HuH-7.5 (cell line): ENCODE results near the gene ARSB.
"Not testable (repeated sequence)": the region's sequence is repeated elsewhere in the genome, so short reads cannot be mapped to it uniquely, and the experiment has no call there.

ENCODE experiments used
- DNase-seq: peaks from one replicate; pipeline ENCODE4 v3.0.0; 2011; ENCODE audit warnings: low spot score

Gene ARSB

DNA sequence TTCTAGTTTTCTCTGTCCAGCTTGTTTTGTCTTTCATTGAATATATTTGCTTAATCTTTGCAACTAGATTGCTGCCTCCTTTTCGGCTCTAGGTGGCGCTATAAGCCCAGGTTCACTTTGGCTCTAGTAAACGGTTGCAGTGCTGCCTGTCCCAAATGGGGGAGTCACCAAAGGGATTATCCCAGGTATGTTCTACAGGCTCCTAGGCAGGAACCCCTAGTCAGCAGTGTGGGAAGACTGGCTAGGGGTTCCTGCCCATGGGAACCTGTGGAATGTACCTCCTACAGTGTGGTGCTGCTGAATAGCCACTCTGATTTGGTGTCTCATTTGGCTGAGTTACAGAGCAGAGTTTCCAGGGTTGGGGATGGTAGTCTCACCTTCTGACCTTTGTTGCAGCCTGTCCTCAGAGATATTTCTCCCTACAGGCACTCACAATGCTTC is 85.2 kb downstream of the ARSB start:
- no peak for DNase-seq

DNA sequence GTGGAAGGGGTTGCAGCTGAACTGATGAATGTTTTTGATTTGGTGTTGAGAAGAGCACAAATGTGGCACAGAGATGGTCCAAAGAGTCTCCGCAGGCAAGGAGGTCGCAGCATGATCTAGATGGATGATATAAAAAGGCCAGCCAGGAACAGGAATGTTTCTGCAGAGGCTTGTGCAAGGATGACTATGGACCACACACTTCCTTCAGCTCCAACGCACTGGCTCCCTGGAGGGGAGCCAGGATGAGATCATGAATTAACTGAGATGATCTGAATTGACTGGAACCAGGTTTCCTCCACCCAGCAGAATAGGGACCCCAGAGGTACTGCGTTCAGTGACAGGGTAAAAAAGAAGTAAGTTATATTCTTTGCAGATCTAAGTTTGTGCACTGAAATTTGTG is 89.0 kb downstream of the ARSB start:
- DNase-seq = no peak

DNA sequence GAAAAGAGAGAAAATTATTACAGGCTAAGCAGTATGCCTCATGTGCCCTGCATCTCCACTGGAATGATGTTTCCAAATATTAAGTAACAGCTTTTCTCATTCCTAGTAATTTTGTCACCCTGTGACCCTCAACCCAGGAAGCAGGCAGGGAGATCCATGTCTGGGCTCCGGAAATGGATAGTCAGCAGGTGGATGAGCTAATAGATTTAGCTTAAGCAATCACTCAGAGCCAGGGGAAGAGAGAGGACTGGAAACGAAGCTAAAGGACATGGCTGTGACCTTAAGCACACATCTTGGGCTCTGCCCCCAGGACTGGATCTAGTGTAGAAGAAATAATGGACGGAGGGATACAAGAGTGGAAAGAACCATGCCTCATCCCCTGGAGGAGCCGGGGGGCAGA is 89.5 kb downstream of the ARSB start:
- DNase-seq = peak; percentile 12

DNA sequence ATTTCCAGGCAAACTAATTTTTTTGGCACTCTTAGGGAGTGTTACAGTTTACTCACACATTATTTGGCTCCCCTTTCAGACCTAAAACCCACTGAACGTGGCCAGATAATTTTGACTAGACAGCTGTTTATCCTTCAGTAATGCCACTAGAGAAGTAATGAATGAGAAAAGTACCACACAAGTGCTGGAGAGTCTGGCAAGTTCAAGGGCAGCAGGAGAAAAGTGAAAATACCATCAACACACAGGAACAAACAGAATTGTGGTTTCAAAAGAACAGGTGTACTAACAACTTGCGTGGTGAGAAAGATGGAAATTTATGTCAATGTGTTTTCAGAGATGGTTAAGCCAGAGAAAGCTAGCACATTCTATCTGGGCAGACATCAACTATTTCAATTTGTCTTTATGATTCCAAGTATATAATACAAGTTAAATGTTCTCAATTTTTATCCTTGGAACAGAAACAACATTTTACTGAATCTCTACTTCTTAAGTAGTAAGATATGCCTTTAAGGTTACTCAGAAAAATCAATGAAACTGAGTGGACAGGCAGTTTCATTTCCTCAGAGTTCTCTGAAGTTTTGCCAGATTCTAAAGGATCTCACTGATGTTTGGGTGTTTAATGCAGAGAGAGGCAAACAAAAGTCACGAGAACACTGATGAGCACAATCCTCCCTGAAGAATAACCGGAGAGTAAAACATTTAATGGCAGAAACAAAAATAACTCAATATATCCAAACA is 91.0 kb downstream of the ARSB start:
- no peak for DNase-seq

DNA sequence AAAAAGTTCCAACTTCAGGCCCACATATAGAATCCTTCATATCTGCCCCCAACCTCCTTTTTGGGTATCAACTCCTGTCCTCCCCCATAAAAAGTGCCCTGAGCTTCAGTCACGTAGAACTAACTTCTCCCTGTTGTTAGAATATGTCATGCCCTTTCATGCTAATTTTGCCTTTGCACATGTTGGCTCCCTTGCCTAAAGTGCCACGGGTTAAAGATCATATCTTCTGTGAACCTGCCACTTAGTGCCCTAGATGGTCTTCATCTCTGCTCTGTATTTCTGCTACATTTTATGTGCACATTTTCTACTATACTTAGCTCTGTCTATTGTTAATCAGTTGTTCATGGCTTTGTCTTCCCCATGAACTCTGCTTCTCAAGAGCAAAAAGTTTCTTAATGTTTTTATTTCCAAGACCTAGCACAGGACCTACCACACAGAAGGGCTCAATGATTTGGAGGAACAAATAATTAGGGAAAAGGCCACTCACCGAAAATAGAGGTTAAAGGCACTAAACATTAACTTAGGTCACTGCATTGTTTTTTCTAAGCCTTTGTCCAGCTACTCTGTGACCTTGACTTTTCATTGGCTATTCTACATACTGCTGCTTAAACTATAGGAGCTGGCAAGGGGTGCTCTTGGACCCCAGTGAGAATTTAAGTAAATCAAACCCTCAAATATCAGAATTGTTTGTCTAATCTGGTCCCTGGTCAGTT is 94.3 kb downstream of the ARSB start:
- DNase-seq = no peak

DNA sequence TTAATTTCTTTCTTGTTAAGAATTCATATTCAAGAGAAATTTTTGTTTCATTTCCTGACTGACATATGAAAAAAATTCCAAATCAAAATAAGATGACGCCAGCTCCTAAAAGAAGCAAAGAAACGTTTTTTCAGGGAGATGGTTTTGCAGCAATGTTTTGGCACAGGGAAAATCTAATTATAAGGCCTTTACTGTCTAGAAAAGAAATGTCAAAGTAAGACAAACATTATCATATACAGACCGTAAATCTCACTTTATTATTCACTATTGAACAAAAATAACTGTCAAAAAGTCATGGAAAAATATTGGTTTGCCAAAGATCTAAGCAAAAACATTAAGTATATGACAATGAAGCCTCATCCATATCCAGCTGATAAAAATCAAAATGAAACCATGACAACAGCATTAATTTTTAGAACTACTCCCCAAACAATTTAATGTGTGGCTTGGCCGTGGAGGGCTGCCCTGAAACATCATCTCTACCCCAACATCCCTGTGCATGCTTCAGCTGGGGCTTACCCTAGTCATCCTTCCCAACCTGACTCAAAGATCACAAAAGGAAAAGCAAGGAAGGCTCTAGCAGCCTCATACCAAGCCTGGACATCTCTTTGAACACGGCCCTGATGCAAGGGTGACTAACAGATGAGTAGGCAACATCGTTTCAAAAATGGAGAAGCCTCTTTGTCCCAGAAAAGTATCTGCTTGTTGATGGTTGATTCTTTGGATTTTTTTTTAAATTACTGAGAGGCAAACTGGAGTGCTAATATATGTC is 95.6 kb downstream of the ARSB start:
- DNase-seq = no peak

DNA sequence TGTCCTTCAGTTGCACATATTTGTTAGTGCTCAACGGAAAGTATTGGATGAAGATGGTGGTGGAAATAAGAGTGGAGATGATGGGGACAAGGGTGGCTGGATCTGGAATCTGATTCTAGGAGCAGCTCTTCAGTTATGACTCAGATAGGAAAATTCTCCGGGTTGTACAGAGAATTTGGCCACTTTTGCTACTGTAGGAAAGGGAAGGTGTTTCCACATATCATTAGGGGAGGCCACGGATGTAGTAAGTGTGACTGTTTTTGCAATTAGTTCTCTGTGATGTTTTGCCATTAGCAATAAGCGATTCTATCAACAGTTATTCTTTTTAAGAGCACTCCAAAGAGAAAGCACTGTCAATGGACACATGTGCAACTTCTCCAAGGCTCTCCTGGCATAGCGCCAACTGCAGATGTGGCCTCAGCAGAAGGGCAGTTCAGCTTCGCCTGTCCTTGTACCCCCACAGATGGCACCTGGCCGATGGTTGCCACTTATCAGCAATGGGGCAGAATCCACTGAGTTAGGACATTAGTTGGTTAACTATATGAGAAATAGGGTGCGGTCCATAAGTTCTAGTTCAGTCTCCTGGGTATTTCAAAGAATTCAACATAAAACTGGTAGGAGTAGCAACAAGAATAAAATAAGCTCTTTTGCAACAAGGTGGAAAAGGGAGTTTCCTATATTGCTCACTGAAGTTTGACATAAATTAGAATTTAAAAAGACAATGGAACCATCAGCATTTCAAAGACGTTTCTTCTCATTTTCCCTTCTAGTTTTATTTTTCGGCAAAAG is 96.3 kb downstream of the ARSB start:
- no peak for DNase-seq

DNA sequence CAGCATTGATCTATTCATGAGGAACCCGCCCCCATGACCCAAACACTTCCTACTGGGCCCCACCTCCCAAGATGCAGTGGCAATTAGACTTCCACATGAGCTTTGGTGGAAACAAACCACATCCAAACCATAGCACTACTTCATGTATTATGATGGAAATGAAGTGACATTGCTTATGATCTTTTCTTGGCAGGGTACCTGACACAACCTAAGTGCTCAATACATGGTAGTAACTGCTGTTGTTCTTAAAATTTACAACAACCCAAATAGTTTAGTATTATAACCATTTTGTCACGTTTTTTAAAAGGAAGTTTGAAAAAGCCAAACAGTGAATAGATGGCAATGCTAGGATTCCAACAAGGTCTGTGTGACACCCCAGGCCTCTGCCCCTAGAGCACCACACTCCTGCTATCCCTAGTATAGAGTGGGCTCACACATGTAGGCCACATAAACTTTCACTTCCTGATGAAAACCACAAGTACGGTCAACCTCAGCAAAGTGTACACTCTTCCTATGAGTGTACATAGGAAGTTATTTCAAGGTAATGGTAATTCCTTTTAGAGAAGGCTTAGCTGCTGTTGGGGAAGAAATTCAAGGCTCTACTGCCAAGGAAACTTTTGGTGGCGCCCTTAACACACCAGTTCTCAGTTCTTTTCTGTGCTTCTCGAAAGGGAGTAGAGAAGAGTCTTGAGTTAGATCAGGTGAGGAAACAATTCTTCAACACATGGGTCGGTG is 97.6 kb downstream of the ARSB start:
- DNase-seq = no peak

DNA sequence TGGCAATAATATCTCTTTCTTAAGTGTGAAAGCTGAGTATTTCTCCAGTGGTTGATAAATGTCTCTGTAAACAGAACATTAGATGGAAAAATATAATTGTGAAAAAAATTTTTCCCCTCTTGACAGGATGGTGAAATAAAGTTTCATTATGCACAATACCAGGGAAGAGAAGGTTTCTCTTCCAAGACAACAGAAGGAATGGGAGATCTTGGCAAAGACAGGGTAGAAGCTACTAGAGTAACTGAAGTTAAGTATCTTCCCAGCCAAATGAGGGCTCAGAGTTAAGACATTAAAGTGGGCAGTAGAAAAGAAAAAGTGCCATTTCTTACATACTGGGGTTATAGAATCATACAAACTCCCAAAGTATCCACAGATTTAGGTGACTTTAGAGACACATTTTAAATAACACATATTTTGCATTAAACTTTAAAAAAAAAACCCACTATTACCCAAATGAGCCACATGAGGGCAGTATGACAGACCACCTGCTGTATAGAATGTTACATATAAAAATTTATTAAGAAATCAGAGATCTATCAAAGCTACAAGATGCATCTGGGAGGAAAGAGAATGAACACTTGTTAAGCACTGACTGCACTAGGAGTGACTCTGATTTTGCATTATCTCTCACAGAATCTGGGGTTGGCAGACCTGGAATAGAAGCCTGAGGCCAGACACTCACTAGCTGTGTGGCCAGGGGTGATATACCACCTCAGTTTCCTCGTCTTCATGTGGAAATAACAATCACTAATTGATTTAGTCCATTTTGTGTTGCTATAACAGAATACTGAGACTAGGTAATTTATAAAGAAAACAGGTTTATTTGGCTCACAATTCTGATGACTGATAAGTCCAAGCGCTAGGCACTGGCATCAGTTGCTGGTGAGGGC is 98.5 kb downstream of the ARSB start:
- no peak for DNase-seq

DNA sequence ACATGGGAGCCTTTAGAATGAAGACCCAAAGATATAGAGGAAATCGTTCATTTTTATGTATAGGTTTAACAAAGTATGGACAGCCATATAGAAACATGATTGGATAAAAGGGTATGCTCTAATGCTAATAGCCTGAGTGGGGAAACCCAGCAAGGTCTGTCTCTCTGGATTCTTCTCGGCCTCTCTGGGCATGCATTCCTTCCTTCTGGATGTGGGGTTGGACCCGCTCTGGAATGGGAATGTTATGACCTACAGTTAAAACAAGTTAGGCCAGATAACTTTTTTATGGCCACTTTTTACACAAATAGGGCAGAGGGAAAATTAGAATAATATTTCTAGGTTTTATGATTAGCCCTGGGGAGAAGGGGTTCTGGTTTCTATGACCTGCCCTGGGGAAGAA is 103.2 kb downstream of the ARSB start:
- DNase-seq = no peak

DNA sequence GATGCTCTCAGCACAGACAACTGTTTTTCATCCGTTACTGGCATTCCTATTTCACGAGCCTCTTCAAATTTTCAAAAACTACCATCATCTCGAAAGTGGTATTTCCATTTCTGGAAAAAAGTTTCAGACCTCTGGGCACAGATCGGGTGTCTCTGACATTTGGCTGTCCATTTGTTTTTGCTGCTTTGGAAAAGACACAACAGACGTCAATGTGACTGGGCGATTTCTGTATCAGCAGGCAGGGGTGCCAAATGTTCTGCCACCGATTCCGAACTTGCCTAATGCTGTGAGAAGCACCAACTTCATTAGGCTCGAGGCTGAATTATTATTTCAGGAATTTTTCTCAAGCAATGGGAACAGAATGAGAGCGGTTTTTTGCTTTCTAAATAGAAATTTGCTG is 105.6 kb downstream of the ARSB start:
- no peak for DNase-seq

DNA sequence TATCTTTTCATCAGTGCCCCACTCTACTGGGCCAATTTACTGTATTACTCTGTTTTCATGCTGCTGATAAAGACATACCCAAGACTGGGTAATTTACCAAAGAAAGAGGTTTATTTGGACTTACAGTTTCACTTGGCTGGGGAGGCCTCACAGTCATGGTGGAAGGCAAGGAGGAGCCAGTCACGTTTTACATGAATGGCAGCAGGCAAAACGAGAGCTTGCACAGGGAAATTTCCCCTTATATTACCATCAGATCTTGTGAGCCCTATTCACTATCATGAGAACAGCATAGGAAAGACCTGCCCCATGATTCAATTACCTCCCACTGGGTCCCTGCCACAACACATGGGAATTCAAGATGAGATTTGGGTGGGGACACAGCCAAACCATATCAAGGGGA is 119.0 kb downstream of the ARSB start:
- DNase-seq = not testable (repeated sequence)

DNA sequence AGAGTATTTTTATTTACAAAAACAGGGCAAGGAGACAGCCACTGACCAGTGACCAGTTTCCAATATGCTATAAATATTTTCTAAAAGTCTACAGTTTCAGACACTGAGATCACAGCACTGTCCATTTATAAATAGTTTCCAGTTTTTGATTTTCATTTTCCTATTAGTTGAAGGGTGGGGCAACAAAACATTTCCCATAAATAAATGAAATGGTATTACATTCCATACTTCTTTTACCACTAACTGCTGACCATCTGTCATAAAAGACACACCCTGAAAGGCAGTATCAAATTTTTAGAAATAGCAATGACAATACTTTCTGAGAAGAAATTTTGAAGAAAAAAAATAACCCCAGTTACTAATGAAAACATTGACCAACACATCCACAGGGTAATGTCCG is 126.7 kb downstream of the ARSB start:
- no peak for DNase-seq

DNA sequence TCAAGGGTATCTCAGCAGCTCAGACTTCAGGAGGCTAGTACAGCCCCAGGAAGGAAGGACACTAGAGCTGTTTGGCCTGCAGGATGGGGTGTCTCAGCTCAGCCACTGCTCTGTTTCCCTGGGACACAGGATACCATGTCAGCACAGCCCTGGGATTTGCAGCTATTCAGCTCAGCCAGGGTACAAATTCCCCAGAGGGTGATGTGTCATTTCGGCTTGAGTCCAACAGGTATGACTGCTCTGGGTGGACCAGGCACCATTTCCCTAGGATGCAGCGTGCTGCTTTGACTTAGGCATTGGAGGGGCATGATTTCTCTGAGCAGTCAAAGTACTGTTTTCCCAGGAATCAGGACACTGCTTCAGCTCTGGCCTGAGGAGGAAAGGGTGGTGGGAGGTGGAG is 130.1 kb downstream of the ARSB start:
- DNase-seq = no peak

DNA sequence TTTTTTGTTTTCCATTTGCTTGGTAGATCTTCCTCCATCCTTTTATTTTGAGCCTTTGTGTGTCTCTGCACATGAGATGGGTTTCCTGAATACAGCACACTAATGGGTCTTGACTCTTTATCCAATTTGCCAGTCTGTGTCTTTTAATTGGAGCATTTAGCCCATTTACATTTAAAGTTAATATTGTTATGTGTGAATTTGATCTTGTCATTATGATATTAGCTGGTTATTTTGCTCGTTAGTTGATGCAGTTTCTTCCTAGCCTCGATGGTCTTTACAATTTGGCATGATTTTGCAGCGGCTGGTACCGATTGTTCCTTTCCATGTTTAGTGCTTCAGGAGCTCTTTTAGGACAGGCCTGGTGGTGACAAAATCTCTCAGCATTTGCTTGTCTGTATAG is 133.2 kb downstream of the ARSB start:
- not testable (repeated sequence) for DNase-seq

DNA sequence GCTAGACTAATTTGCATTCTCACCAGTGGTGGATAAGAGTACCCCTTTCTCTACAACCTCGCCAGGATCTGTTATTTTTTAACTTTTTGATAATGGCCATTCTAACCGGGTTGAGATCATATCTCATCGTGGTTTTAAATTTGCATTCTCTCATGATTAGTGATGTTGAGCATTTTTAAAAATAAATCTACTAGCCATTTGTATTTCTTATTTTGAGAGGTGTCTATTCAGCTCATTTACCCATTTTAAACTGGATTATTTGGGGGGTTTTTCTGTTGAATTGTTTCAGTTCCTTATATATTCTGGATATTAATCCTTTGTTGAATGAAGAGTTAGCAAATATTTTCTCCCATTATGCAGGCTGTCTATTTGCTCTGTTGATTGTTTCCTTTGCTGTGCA is 139.6 kb downstream of the ARSB start:
- no peak for DNase-seq

DNA sequence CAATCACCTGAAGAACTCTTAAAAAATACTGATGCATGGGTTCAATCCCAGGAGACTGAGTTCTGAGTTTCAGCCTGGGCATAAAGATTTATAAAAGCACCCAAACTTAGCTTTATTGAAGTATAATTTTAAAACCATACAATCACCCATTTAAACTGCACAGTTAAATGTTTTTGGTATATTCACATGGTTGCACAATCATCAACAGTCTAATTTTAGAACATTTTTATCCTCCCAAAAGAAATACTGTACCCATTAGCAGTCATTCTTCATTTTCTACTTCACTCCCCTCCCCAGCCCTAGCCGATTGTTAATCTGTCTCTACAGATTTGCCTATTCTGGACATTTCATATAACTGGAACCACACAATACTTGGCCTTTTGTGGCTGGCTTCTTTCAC is 141.7 kb downstream of the ARSB start:
- no peak for DNase-seq

DNA sequence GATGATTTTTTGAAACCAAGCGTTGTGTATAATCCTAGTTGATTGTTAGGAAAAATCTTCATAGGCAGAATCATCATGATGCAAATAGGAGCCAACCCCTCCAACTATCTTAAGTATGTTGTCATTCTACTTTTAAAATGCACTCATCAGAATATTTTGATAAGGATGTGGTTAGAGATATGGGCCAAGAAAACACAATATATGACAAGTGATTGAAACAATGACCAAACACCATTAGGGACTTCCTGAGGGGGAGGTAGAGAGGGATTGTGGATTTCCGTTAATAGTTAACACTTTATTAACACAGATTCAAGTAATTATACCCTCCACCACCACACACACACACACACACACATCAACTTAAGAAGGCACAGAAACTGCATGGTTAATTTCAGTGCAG is 143.3 kb downstream of the ARSB start:
- DNase-seq = no peak

DNA sequence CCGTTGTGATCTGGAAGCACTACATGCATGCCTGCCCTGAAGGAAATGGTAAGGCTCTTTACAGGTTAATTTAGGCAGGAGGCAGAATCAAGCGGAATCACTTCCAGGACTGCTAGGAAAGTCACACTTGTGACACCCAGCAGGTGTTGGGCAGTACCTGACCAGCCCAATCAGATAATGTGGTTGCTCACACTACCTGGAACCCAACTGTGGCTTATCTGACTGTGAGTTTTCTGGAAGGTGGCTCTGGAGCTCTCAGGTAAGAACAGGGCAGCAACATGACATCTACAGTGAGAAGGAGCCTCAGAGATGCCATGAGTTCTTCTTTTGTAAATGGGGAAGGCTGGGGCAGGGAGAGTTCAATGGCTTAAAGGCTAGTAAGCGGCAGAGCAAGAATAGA is 146.4 kb downstream of the ARSB start:
- no peak for DNase-seq

DNA sequence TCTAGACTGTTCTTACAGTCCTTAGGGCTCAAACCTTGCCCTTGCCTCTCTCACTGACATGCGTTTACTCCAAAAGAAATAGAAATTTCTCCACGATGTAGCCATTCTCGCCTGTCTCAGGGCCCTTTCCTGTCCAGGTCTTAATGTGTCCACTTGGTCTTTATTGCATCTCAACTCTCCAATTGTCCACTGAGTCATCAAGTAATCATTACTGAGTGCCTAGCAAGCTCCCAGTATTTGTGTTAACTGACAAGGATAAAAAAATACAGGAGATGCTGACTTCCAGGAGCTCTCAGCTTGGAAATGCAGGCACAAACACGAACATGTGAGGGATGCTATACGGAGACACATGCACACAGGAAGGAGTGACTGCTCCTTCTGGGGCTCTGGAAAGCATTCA is 147.3 kb downstream of the ARSB start:
- DNase-seq = no peak

DNA sequence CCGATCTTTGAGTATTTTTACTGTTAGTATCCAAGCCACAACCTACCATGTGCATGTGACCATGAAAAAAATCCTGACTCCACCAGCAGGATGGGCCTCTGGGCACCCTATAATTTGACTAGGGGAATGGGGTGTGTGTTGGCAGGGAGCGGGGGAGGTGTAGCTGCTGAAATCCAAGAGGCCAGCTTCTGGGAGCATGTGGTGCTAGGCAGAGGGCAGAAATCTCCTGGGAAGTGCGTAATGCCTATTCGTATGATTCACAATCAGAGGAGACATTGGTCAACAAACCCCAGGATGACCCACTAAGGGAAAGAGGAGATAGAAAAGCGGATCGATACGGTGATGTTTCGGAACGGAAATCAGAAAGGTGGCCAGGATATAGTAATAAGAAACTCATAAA is 149.9 kb downstream of the ARSB start:
- no peak for DNase-seq
